ENCODE data around the gene MON1B.
"Not testable (repeated sequence)": the region's sequence is repeated elsewhere in the genome, so short reads cannot be mapped to it uniquely, and the experiment has no call there.

MON1B gene

DNA sequence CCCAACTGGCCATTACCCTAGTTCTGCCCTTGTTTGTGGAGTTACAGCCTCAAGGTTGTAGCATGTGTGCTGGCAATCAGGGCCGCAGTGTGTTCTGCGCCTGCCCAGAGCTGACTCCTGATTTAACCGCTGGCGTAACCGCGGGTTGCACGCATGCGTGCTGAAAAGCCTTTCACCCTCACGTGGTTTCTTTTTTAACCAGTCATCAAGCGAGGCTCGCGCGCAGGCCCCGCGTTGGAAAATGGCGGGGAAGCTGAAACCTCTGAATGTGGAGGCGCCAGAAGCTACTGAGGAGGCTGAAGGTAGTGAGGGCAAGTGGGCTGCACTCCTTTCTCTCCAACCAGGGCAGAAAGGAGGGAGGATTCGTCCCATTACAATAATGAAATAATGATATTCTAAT lies 8.2 kb downstream of the MON1B start, which contains the start of gene SYCE1L:
TSS of gene SYCE1L (plus strand) at position 198 of the 400 bp plus-strand sequence. CDS start at position 242, 44 bp downstream.
- DNase-seq, result no peak

DNA sequence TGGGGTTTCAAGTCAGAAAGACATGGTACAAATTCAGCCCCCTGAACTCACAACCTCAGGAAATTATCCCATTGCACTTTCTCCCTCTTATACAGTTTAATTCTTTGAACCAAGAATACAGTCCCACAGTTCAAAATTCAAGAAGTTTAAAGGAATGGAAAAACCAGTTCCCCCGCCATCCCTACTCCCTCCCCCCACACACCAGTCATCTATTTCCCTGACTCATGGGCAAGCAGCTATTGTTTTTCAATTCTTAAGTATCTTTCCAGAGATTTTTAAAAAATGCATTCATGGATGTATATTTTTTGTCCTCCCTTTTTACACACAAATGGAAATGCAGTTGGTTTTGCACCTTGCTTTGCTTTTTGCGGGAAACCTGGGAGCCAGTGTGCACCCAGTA lies 15.5 kb downstream of the MON1B start:
- no peak for DNase-seq

DNA sequence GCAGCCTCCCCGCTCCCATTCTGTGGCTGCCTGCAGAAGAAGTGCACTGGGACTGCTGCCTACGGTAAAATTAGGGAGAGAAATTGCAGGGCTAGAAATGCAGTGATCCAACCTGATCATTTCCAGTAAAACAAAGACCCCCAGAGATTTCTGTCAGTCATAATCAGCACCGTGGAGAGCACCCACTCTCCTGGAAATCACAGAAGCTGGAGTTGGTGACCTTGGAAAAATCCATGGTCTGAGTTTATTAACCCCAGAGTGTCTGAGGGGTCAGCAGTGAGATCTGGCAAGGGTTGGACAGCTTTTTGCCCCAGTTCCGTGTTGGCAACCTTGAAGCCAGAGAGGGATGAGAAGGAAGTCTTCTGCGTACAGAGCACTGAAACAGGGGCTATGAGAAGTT lies 16.0 kb downstream of the MON1B start:
- DNase-seq, result no peak

DNA sequence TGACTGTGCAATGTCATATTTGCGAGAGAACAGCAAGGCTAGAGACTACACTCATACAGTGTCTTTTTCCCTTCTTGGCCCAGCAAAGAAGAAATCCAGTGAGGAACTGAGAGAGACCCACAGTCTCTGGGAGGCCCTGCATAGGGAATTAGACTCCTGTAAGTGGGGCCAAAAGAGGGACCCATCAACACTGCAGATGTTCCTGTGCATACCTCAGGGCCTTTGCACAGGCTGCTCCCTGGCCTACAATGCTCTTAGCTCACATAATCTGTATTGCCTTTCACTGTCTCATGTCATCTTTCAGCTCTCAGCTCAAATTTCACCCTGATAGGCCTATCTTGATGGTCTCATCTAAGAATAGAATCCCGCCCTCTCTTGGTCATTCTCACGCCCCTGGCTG lies 17.4 kb downstream of the MON1B start:
- no peak for DNase-seq

DNA sequence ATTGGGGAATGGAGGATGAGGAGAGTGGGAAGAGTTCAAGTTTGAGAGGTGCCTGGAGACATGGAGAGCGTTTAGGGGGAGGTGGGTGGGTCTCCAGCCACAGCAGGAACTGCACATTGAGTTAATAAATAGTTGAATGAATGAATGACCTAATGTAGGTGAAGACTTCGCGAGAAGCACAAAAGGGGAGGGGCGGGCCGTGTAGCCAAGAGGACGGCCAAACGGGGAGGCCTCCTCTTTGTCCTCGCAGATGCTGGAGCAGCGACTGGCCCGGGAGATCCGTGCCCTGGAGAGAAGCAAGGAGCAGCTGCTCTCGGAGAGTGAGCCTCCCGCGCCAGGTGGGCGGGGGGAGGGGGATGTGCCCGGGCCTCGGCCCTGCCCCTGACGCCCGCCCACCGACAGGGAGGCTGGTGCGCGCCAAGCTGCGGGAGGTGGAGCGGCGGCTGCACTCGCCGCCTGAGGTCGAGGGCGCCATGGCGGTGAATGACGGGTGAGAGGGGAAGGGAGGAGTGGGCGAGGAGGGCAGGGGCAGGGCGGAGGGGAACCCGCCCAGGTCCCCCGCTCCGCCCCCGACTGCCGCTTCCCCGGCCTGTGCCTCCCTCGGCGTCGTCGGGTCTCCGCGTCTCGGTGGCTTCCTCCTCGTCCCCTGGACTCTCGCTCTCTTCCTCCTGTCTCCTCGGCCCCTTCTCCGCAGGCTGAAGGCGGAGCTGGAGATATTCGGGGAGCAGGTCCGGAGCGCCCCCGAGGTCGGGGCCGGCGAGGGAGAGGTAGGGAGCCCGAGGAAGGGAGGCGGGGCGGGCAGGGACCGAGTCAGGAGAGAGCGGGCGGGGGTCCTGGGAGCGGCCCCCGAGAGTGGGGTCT lies 21.1 kb downstream of the MON1B start:
- peak; percentile 84 for DNase-seq

DNA sequence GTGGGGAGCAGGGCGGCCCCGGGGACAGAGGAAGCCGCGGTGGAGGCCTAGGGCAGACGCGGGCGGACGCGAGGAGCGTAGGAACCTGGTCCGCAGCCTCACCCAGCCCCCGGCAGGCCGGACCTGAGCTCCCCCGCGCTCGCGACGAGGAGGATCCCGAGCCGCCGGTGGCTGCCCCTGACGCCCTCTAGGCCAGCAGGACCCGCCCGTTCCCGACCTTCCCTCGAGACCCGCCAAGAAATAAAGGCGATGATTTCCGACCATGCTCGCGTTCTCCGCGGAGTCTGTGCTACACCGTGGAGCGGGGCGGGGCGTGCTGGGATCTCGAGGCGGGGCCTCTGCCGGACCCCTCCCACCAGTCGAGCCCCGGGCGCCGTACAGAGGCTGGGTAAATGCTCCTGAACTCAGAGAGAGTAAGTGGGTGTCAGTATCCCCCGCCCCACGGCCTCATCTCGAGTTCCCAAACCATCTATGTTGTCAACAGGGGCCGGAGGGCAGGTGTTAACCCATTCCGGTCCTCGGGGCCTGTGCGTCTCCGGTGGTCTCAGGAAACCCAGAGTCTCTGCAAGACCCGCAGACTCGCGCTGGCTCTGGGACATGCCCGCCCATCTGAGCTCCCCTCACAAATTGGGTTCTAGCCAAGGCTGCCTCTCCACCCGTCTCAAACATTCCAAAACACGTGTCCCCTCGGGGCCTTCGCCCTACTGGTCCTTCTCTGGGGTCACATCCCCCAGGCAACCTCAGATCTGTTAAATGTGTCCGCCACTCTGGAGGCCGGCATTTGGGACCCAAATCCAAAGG lies 22.0 kb downstream of the MON1B start:
- DNase-seq, result peak; percentile 81

DNA sequence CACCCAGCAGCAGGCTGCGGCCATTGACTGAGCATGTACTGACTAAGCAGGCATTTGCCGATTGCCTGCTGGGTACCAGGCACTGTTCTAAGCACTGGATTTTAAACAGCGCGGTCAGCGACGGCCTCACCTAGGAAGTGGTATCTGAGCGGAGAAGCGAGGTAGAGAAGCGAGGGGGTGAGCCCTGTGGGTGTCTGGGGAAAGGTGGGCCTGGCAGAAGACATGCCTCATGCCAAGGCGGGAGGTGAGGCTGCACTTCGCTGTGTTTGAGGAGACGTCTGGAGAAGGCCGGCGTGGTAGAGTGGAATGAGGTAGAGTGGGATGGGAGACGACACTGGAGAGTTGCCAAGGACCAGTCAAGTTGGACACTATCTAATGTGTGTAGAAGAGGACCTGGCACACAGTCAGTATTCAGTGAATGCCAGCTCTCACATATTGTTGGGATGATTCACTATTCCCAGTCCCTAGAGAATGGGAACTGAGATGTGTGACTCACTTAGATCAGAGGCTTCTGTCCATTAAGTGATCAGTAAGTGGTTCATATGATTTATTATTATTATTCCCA lies 22.6 kb downstream of the MON1B start:
- no peak for DNase-seq

DNA sequence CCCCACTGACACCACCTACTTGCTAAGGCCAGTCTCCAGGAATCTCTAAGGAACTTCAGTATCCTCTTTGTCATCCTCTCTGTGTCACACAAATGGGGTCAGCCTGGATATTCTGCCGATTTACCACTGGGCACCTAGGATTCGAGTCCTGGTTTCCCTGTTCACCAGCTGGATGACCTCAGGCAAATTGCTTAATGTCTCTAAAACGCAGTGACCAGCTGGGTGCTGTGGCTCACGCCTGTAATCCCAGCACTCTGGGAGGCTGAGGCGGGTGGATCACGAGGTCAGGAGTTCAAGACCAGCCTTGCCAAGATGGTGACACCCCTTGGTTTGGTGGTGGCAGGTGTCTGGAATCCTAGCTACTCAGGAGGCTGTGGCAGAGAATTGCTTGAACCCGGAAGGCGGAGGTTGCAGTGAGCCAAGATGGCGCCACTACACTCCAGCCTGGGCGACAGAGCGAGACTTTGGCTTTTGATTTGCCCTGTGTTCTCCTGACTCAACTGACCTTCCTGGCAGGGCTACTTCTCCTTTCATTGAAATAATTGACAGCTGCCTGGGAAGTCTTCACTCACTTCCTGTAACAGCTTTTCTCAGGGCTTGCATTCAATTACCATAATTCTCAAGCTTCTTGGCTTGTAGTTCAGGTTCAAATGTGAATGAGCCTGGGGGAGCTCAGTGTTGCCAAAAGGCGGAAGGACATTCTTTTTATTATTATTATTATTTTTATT lies 23.6 kb downstream of the MON1B start:
- no peak for DNase-seq

DNA sequence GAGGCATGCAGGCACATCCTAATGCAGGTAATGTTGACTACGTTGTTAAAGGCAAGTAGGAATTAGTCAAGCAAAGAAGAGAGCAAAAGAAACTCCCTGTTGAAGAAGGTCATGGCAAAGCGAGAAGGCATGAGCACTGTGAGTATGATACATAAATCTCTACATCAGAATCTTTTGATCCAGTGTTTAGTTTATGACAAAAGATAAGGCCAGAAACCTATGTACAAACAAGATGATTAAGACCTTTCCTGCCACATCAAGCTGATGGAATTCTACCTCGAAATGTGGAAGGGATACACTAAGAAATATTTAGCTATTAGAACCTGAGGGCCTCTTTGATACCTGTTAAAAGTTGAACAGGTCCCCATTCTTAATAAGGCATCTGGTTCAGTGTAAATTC lies 28.4 kb downstream of the MON1B start:
- DNase-seq, result no peak

DNA sequence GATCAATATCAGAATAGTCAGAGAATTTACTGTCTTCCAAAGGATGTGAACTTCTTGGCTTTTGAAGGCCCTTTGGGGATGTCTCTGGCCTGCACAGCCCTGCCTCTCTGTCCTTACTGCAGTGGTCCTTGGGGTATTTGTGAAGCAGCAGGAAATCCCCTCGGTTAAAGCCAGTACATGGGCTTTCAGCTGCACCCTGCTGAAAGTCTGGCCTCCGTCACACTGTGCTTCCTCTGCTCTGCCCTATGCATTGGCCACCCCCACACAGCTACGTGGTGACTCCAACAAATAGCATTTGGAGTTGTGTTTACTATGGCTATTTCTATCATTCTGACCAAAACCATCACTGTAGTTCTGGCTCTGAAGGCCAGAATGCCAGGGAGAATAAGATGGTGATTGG lies 29.4 kb downstream of the MON1B start:
- no peak for DNase-seq

DNA sequence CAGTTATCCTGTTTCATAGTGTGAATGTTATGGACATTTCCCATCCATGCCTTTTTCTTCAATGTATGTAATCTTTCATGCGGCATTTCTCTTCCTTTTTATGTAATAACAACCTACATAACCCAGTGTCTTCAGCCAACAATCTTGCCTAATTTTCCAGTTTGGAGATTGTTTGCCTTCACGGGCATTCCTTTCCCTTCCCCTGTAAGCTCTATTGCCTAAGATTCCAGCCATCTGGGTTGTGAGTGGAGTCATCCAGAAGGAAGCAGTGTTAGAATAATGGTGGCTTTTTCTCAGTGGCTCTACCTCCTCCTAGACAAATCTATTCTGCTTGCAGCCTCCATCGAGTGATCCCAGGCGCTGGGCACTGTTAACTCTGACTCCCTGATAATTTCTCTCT lies 30.5 kb downstream of the MON1B start:
- DNase-seq, result no peak

DNA sequence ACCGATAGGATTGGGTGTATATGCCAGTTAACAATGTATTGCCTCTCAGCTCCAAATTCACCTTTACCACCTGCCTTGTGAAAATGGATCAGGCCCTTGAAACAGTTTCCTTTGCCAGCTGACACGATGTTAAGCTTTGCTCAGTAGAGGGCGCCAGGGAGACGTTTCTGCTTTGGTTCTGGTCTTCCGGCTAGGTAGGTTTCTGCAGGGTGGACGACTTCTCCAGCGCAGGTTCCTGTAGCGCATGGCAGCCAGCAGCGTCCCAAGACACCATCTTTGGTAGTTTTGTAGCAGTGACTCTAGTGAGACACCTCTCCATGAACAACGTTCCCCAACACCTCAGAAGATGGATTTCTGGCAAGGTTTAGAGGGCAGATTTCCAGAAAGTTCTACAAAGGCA lies 32.2 kb downstream of the MON1B start:
- peak; percentile 48 for DNase-seq

DNA sequence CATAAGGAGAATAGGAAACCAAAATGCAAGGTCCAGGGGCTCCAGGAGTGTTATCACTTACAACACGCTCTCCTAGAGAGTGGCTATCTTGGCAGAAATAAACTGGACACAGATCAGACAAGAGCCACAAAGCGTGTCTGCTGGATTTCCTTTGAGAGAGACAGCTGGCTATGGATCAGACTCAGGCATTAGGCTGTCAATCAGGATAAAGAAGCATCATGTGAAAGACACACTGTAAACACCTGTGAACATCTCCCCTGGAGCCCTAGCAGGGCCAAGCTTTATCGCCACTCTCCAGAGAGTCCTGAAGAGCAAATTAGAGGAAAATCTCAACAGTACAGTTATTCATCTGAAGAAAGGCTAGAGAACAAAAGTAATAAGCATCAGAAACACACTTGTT lies 34.2 kb downstream of the MON1B start:
- no peak for DNase-seq

DNA sequence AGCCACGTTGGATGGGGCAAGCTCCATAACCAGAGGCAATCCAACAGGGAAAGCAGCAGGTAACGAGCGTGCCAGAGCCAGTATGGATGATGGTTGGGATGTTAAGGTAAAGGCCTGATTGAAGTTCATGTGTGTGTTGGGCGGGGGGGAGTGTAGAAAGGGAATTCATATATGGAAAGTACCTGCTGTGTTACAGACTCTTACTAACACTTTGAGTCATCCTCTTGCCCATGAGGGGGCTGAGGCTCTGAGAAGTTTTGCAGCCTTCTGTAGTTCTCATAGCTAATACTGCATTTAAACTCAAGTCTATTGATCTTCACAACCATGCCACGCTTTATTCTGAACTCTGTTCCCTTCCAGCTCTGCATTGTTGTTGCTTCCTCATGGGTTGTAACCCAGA lies 36.8 kb downstream of the MON1B start:
- peak; percentile 4 for DNase-seq

DNA sequence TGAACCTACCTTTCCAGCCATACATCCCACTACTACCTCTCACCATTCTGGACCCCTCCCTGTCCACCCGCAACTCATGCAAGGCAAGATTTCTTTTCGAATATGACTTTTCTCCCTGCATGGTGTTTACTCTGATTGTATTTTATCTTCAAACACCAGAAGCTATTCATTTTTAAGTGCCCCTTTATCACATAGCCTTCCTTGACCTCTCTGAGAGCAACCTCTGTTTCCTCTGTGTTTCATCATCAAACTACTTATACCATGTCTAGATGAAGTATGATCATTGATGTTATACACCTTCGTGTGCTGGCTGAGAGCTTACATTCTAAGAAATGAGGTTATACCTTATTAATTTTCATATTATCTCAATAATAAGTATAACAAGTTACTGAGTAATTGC lies 40.1 kb downstream of the MON1B start:
- no peak for DNase-seq

DNA sequence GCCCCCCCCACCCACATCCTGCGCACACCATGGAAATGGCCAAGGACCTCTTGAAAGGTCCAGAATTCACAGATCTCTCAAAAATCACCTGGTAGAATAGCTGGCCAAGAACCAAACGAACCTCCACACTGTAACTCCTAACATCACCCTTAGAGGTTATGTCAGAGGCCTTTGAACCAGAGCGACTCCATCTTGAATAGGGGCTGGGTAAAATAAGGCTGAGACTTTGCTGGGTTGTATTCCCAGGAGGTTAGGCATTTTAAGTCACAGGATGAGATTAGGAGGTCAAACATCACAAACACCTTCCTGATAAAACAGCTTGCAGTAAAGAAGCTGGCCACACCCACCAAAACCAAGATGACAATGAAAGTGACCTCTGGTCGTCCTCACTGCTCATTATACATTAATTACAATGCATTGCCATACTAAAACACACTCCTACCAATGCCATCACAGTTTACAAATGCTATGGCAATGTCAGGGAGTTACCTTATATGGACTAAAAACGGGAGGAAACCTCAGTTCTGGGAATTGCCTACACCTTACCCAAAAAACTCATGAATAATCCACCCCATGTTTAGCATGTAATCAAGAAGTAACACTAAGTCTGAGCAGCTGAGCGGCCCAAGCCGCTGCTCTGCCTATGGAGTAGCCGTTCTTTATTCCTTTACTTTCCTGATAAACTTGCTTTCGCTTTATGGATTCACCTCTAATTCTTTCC lies 43.0 kb downstream of the MON1B start:
- DNase-seq, result no peak

DNA sequence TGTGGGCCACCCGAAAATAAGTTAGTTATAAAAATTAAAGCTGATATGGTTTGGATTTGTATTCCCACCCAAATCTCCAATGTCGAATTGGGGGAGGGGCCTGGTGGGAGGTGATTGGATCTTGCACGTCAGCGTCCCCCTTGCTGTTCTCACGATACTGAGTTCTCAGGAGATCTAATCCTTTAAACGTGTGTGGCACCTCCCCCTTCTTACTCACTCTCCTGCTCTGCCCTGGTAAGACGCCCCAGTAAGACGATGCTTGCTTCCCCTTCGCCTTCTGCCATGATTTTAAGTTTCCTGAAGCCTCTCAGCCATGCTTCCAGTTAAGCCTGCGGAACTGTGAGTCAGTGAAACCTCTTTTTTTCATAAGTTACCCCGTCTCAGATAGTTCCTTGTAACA lies 43.6 kb downstream of the MON1B start:
- no peak for DNase-seq

DNA sequence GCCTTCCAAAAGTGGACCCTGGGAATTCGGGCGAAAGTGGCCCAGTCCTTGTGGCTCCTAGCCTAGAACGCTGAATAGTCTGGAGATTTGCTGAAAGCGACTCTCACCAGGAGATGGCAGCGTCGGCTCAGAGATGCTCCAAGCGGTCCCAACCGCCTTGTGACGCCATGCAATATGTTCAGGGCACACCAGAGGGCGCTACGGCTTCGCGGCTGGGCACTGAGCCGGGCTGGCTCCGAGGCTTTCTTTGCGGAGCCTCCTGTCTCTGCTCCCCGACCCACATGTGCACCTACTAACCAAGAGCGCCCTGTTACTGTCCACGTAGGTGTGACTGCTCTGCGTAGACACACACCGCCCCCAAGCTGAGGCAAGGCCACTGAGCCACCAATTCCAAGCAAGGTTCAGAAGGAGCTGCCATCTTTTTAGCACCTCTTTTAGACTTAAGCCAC lies 45.1 kb downstream of the MON1B start:
- DNase-seq, result peak; percentile 90

DNA sequence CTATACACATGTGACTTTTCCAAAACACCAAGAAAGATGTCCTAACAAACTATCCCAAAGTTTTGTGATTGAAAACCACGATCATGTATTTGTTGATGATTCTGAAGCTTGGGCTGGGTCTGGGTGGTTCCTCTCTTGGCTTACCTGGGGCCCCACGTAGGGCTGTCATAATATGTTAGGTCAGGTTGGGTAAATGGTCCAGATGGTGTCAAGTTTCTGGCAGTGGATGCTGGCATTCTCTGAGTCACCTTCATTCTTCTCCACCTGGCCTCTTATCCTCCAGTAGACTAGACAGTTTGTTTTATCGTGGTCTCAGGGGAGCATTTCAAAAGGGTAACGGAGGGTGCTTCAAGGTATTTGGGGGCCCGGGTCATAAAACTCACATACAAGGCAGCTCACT lies 47.6 kb downstream of the MON1B start:
- no peak for DNase-seq

DNA sequence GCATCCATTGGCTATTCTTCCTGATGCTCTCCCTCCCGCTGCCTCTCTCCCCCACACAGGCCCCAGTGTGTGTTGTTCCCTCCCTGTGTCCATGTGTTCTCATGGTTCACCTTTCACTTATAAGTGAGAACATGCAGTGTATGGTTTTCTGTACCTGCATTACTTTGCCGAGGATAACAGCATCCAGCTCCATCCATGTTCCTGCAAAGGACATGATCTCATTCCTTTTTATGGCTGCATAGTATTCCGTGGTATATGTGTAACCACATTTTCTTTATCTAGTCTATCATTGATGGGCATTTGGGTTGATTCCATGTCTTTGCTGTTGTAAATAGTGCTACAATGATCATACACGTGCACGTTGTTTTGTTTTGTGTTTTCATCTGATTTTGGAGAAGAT lies 51.5 kb downstream of the MON1B start:
- not testable (repeated sequence) for DNase-seq

DNA sequence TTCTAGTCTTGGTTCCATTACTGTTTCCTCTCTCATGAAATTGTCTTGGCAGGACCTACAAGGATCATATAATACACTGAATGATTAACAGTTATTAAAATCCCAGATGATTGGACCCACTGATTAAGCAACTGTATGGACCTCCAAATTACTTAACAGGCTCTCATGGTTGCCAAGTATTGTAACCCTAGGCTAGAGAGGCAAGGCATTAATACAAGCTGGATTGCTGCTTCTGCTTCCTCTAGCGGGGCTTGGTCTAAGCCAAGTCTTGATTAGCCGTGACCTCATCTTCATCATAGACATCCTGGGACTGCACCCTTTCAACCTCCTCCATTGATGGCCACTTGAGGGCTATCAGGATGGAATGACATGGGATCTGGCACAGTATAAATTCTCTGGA lies 55.2 kb downstream of the MON1B start:
- no peak for DNase-seq

DNA sequence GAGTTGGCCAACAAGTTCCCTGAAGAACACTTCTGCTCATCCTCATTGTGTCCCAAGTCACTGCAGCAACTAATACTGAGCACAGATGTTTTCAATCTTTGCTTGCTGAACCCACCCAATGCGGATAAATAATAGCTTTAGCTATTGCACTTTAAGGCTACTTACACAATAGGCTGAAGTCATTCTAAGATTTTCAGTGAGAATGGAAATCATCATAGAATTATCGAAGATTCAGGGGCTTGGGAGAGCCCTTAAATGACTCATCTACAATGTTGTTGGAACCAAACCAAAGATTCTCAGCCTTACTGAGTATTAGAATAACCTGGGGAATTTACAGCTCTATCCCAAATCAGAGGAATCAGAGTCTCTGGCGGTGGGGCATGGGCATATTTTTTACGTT lies 59.4 kb downstream of the MON1B start:
- no peak for DNase-seq

Measured in stimulated activated CD4-positive, alpha-beta T cell treated with anti-CD3 and anti-CD28 coated beads, Interleukin-15, amount 100 ng/mL, for 24 hours (primary cell).